ENCODE data around the gene PRLR.

Gene PRLR

DNA sequence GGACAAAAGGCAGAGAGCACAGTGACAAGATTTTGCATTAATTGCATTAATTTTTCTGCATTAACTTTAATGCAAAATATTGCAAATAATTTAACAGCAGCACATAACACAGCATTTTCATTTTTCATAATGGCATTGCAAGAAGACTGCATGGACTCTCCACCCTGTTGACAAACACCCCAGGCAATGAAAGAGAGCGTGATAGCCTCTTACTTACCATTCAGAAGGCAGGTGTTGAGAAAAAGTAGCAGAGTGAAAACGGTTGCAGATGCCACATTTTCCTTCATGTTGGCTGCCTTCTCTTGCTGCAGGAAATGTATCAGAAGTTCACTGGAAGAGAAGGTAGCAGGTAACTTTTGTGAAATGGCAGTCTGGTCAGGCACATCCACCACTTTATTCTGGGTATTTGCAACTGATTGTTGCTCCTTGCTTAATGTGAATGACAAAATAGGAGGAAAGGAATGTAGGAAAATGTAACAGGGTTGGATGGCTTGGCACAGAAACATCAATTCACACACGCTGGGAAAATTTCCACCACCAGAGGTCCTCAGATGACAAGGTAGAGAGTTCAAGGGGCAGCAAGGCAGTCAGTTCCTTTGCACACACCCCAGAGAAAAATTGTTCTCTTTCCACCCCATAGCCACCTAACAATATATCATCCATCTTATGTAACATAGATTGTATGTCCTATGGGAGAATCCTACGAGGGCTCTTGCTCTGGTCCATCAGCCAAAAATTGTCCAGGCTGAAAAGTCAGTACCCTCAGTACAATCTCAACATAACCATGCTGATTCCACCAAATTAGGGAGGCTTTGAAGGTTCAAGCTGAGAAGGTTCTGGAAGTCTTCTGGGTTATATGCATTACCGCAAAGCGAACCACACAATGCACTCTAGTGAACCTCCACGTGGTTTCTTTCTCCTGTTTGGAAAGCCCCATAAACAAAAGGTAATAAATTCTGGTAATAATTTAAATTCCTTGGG, 140.7 kb downstream of the PRLR start:
- peak in 44 of 58 donors; percentile 4 to 64 (median 20) for DNase-seq

DNA sequence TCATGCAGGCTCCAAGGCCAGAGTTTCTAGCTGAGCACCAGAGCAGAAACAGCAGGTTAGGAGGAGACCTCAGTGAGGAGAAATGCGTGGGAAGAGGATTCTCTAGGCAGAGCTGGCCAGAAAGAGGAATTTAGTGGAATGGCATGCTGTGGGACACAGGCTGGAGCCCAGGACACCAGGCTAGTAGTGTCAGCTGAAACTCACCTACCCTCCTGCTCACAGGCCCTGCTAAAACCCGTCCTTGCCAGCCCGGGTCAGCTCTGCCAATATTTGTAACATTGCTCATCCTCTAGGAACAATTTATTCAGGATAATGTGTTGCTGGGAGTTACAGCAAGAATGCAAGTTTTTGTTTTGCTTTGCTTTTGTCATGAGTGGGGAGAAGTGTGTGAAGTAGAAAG, 142.3 kb downstream of the PRLR start:
- DNase-seq: peak in 1 of 58 donors; percentile 1

DNA sequence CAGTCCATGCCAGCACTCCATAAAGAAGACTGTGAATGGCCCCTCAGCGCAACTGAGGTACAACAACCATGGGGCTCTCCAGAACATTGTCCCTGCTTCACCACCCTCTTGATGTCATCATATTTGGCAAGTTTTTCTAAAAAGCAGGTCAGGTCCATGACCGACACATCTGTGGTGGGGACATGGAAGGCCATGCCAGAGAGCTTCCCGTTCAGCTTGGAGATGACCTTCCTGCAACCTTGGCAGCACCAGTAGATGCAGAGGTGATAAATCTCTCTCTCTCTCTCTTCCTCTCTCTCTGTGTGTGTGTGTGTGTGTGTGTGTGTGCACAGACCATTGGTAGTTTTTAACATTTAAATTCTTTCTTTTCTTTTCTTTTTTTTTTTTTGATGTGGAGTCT, 147.1 kb downstream of the PRLR start:
- DNase-seq: no peak

DNA sequence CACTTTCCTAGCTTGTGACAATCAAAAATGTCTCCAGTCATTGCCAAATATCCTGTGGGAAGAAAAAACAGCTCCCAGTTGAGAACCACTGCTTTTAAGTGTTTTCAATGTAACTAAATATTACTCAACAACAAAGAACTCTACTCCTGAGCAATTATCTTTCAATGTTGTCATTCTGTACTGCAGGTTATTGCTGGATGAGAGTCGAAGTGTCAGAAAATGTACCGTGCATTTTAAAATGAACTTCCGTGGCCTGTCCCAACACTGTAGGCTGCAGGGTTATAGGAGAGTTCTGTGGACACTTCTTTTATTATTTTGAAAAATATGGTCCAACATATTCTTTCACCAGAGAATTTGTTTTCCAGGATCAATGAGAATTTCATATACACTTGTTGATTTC, 147.8 kb downstream of the PRLR start:
- DNase-seq: no peak

DNA sequence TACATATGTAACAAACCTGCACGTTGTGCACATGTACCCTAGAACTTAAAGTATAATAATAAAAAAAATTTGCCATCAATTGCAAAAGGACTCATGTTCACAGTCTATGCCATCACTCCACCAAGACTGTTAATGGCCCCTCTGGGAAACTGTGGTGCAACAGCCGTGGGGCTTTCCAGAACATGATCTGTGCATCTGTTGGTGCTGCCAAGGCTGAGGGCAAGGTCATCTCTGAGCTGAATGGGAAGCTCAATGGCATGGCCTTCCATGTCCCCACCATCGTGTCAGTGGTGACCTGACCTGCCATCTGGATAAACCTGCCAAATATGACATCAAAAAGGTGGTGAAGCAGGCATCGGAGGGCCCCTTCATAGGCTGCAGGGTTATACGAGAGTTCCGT, 149.2 kb downstream of the PRLR start:
- no peak for DNase-seq

DNA sequence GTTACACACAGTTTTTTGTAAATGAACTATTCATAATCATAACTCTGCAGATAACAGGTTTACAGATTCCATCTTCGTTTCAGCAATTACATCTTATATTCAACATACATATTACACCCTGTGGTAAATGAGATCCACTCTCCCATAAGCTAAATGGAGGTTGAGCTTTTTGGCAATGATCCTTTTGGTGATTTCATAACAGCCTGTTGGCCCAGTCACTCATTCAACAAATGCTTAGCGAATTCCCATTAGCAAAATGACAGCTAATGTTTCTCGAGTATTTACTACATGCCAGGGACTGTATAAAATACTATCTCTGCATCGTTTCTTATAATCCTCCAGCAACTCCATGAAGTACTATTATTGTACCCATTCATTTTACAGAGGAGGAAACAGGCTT, 157.1 kb downstream of the PRLR start:
- no peak for DNase-seq

DNA sequence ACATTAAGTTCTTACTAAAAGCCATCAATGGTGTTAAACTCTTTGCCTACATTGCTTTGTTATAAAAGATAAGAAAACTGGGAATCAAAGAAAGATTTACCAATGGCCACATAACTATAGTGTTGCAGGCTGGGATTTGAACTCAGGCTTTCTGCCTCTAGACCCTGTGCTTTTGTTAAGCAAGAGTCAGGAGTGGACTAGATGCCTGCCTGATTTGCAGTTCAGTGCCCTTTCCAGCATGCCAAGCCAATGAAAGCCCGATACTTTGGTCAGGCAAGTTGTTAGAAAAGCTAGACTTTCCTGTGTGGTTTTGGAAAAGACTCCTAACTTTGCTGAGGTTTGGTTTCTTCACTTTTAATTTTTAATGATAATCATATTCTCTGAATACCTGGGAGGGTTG, 161.1 kb downstream of the PRLR start:
- DNase-seq: no peak

DNA sequence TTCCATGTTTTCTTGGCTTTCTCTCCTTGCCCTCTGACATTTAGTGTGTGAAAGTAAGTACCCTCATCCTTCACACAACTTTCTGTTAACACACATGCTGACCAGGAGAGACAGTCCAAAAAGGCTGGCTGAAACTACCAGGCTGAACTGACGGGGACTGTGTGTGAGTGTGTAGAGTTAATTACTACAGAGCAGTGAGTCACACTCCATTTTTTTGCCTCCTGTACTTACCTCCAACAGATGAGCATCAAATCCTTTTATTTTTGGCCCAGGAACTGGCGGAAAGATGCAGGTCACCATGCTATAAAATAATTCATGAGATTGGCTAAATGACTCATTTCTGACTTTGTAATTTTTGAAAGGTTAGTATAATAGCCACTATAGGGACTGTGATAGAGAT, 162.3 kb downstream of the PRLR start:
- no peak for DNase-seq

DNA sequence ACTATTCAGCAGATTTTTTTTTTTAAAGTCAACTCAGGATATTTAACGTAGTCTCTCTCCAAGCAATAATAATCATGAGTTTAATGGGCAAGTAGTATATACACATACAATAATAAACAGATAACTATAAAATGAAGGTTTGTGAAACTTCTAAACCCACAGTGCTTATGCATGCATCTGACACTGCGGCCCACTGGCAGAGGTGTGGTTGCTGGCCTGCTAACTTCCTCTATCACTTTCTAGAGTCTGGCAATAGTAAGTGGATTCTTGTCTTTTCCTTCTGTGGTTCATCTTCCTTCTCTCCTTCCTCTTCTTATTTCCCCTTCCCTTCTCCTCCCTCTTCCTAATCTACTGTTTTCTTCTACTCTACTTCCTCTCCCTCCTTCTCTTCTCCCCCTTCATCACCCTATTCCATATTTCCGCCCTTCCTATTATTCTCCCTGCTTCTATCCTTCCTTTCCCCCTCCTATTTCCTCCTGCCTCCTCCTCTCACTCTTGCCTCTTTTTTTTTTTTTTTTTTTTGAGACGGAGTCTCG, 164.0 kb downstream of the PRLR start:
- DNase-seq: no peak

DNA sequence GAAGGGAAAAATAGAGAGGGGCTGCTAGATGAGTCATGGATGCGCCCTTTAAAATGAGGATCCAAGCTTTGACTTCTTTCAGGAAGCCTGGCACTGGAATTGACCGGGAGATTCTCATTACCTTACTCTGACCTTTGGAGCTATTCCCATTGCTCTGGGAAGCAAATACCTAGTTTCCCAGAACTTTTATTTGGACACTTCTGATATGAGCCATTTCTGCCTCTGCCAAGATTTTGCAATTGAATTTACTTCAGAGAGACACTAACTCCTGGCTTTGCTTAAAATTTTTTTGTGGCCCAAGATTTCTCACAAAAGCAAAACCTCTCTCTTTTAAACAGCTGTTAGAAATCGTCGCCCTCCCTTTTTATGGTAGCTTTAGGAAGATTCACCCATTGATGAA, 166.9 kb downstream of the PRLR start:
- DNase-seq: no peak

DNA sequence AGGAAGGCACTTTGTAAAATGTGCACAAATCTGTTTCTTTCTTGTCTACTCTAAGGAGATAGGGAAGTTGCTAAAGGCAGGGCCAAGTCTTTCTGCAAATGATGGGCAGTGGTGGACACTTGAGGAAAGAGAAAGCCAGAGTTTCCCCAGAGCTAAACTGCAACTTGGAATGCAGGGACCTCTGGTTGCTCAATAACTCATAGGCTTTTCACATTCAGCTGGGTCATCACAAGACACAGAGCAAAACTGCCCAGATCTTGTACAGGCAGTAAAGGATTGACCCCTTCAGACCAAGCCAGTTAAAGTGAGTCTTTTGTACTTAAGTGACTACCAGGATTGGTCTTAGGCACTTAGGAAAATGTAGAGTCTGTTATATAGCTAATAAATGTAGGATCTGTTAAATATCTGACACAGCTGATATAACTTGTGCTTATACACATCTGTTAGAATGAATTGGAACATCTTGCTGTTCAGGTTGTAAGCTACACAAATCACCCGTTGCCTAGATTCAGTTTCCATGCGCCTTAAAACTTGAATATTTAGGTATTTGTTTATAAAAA, 169.0 kb downstream of the PRLR start:
- DNase-seq: no peak

DNA sequence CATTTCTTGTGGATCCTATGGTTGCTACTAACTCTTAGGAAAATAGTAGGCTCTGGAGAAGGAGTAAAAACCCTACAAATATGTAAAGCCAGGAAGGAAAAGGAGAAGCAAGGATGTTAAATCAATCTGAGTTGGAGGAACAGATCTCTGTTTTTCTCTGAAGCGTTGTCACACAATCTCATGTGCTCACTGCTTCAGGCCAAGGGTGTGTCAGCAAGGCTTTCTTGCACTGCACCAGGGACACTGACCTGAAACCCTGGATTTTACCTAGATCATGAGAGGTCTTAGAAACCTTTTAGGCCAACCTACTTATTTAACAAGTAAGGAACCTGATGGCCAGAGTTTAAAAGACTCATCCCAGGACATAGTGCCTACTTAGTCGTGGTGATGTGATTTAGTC, 170.1 kb downstream of the PRLR start:
- no peak for DNase-seq

DNA sequence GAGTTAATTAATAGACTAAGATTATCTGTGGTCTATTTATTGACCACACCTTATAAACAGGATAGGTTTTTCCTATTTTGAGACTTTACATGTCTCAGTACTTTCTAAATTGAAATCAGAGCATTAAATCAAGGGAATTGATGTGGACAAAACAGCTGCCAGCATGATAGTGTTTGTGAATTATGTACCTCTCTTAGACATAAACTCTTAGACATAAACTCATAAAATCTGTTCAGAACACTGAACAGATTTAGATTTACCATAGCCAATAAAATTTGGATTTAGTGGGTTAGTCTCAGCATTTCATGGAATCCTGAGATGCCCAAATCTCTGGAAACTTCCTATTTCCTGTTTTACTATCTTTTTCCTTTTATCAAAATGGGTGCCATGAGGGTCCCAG, 171.0 kb downstream of the PRLR start:
- no peak for DNase-seq

DNA sequence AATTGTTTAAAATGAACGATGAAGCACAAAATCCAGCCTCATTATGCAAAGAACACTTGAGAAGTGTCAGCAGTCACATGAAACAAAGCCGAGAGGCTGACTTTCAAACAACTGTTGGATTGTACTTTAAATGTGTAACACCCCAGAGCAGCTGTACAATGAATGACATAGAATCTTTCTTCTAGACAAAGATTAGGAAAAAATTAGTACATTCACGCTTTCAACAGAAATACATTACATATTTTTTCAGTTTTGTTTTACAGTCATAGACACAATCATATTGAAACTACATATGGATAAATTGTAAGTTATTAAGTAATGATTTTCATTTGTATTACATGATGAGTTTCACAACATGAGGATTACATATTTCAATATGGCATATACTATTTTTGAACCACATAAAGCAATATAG, 171.9 kb downstream of the PRLR start:
- DNase-seq: no peak

DNA sequence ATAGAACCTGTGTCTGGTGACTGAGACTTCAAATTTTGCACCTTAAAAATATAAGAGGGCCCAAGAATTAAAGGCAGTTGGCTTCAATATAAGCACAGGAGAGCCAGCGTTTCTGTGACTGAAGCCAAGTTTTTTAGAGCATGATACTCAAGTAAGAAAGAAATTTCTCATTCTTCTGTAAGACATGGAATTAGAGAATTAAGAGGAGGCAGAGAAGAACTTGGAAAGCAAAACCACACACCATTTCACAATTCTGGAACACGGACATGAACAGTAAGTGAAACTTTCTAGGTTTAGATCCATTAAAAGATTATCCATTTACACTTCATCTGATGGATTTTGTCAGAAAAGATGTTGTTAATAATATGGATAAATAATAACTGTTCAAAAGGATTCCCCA, 173.6 kb downstream of the PRLR start:
- no peak for DNase-seq

DNA sequence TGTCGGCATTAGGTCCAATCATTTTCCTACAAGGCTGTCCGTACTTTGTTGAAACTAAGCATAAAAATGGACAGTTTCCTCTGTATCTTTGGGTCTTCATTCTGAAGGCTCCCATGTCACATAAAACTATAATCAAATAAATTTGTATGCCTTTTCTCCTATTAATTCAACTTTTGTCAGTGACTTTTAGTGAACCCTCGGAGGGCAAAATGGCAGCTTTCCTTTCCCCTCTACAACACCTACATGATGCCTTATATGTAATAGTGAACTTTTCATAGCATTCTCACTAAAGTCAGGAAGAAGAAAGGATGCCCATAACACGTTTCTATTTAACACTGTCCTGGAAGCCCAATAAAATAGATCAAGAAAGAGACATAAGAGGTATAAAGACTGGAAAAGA, 177.4 kb downstream of the PRLR start:
- no peak for DNase-seq

DNA sequence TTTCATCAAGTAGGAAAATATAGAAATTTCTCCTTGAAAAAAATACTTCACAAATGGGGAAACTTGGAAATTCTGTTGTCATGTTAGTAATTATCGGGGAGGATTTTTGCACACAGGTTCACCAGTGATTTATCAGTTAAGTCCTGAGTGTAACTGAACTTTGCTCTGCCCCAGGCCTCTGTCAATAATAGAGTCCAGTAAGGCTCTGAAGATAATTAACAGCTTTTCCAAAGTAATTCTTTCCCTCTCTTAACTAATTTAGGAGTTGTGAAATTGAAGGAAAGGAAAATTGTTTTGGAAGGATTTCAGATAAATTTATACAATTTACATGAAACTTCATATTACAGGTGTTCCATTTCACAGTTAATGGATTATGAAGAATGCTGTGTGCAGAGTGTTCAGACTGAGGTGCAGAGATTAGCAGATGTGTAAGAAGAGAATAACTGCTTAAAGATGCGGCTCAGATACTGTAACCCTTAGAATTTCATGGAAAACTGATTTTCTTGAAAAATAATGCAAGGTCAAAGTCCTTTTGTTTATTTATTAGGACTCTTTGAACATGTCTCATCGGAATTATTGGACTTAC, 179.7 kb downstream of the PRLR start:
- DNase-seq: no peak

DNA sequence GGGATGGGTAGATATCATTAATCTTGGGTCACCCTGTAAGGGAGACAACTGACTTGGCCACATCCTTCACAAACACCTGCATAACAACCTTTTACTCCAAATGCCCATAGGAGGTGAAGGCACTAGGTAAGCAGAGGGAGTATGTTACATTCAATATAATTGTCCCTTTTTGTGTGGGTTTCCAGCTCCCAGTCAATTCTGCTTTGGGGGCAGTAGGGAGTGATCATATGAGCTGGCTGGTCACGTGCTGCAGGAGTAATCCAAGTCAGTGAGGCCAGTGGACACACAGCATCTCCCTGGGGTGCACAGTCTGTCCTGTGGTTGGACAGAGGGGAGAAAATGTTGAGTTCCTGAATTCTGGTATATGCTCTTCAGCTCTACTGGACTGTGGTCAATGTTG, 181.4 kb downstream of the PRLR start:
- DNase-seq: no peak

DNA sequence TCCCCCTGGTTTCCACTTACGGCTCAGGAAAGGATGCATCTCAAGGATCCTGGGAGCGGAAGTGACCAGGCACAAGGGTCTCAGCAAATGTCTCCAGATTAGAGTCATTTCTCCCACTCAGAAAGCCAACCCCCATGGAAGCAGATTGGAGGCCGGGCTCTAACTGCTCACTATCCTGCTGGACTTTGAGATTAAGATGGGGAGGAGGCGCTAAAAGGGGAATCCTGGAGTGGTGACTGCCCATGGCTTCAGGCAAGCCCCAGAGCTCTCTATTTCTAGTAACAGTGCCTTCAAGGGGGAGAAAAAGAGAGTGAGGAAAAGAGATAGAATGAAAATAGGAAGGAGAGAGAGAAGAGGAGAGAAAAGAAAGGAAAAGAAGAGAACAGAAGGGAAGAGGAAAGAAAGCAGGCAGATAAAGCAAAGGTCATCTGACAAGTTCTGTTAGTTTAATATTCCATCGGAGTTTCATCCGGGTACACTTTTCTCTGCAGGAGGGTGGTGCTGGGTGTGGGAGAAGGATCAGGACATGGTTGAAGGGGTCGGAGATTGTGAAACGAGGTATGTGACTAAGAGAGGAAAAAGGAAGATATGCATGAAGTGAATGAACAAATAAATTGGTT, 182.4 kb downstream of the PRLR start, which contains the start of gene AGXT2:
AGXT2 (minus strand) TSS at position 165 of the 620 bp plus-strand sequence; CDS start at position 108, 57 bp downstream.
- DNase-seq: no peak

DNA sequence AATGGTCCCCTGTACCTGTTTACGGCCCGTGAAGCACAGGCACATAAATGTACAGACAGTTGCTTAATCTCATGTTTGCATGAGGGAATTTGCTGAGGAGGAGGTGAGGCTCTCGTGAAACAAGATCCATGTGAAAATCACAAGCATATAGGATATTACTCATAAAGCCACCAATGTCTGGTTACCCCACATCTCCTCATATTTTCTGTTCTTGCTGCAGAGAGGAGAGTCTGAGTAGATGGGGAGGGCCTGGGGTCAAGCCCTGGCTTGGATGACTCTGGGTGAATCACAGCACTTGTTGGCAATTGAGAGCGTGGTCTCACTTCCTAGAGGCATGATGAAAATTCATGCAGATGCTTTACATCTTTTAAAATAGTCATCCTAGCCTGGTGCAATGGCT, 183.5 kb downstream of the PRLR start:
- DNase-seq: no peak

DNA sequence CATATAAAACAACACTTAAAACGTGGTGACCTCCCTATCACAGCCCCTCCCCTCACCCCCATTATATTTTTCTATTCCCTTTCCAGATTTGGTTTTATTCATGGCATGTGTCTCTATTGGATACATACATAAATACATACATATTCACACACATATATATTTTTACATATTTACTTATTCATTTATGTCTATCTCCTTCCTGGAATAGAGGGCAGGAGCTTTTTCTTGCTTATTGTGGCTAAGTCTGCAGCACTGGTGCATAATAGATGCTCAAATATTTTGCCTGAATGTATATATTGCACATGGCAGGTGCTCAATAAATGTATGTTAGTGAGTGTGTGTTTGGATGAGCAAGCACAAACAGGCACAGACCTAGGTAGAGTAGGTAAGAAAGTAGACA, 185.0 kb downstream of the PRLR start:
- no peak for DNase-seq

DNA sequence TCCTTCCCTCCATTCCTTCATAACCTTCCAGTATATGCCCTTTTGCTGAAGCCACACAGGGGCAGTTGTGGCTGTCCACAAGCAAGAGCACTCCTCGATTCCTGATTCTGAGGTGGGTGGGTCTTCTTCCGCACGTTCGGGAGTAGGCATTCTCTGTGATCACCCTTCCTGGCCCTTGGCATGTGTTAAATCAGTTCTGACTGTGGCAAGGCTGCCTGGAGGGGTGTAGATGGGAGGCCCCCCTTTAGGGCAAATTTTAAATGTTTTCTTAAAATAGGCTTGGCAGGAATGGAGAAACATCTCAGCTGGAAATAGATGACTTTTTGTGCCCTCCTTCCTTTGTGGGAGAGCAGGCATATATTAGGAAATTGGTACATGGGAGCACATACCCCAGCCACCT, 185.6 kb downstream of the PRLR start:
- no peak for DNase-seq

All from anterior cingulate cortex (tissue), 58 donors.